OCI-LY7 (cell line): ENCODE data around the gene SYNPO2. TPM values are rescaled to one million over a fixed set of nuclear protein-coding genes. Genes with fewer than 3 reads are reported as not detected.

ENCODE experiments used
- BruUV-seq: library from RNA; stranded (reverse); fragments of 400-500 nt; replicated peaks from 2 replicates; lab custom pipeline; 2021; lab: Mats Ljungman, UMichigan
- CTCF ChIA-PET: fragments of 300-600 bp; sonication (Branson Sonifier 250); formaldehyde crosslinking; loops from one replicate; lab custom pipeline; 2022; ENCODE audit warnings: antibody characterized with exemption; ENCODE audit not compliant: unreplicated experiment; lab: Charles Lee
- POLR2A ChIA-PET: fragments of 300-600 bp; sonication (Branson Sonifier 250); formaldehyde crosslinking; loops from one replicate; lab custom pipeline; 2022; ENCODE audit warnings: antibody characterized with exemption; lab: Charles Lee
- DNase-seq: peaks from one replicate; pipeline ENCODE4 v3.0.0-alpha.2; 2015; ENCODE audit warnings: low spot score
- H2AFZ ChIP-seq: fragments of 200-600 bp; sonication (generic), shearing (Covaris generic); 2 replicates; pipeline ENCODE4 v1.6.1; 2014; ENCODE audit warnings: mild to moderate bottlenecking, antibody characterized with exemption, low read length, moderate library complexity
- H3K27ac ChIP-seq: fragments of 200-600 bp; sonication (generic); 2 replicates; pipeline ENCODE4 v1.5.1; 2014; ENCODE audit warnings: mixed run types, low read depth, mild to moderate bottlenecking, moderate library complexity, low read length, inconsistent platforms; ENCODE audit not compliant: poor library complexity, severe bottlenecking
- H3K36me3 ChIP-seq: fragments of 200-600 bp; sonication (generic); 2 replicates; pipeline ENCODE4 v1.6.1; 2014; ENCODE audit warnings: mild to moderate bottlenecking, antibody characterized with exemption, low read length, moderate library complexity, mixed read lengths; ENCODE audit not compliant: insufficient read depth
- H3K4me1 ChIP-seq: fragments of 200-600 bp; sonication (generic); 2 replicates; pipeline ENCODE4 v1.5.1; 2014; ENCODE audit warnings: mild to moderate bottlenecking, low read length; ENCODE audit not compliant: insufficient read depth, poor library complexity, severe bottlenecking
- H3K4me2 ChIP-seq: fragments of 200-600 bp; sonication (generic); 2 replicates; pipeline ENCODE4 v1.6.1; 2014; ENCODE audit warnings: mild to moderate bottlenecking, low read length
- H3K4me3 ChIP-seq: fragments of 200-600 bp; sonication (generic); 2 replicates; pipeline ENCODE4 v1.5.1; 2014; ENCODE audit warnings: mild to moderate bottlenecking, low read depth, low read length; ENCODE audit not compliant: poor library complexity, severe bottlenecking
- H3K79me2 ChIP-seq: fragments of 200-600 bp; sonication (generic); 2 replicates; pipeline ENCODE4 v1.6.1; 2016; ENCODE audit warnings: low read depth, mild to moderate bottlenecking, low read length, moderate library complexity, mixed read lengths; ENCODE audit not compliant: insufficient read depth
- H3K9me2 ChIP-seq: fragments of 200-600 bp; sonication (generic); 2 replicates; pipeline ENCODE4 v1.6.1; 2016; ENCODE audit warnings: mild to moderate bottlenecking, low read length, mixed read lengths; ENCODE audit not compliant: insufficient read depth
- H3K9me3 ChIP-seq: fragments of 200-600 bp; sonication (generic); 2 replicates; pipeline ENCODE4 v1.6.1; 2014; ENCODE audit warnings: mild to moderate bottlenecking, mixed run types, low read length, mixed read lengths
- H4K20me1 ChIP-seq: fragments of 200-600 bp; sonication (generic); 2 replicates; pipeline ENCODE4 v1.6.1; 2014; ENCODE audit warnings: mild to moderate bottlenecking, antibody characterized with exemption, low read length, moderate library complexity, mixed read lengths; ENCODE audit not compliant: insufficient read depth
- CTCF ChIP-seq: fragments of 200-600 bp; sonication (generic); conservative IDR thresholded peaks from 2 replicates; pipeline ENCODE4 v1.5.1; 2014; ENCODE audit warnings: mild to moderate bottlenecking, antibody characterized with exemption, low read length, moderate library complexity, mixed read lengths
- EZH2phosphoT487 ChIP-seq: fragments of 200-600 bp; sonication (generic); IDR thresholded peaks from 2 replicates; pipeline ENCODE4 v1.6.1; 2018; ENCODE audit warnings: low read depth, borderline replicate concordance, mild to moderate bottlenecking, mixed run types, antibody characterized with exemption, low read length, moderate library complexity, mixed read lengths
- intact Hi-C: fragments of 100-400 bp; cut with micrococcal nuclease; formaldehyde crosslinking; loops from one replicate; pipeline ENCODE4 v1.10.0; 2022; ENCODE audit not compliant: unreplicated experiment
- total RNA-seq, 2 experiments: library from RNA; depleted of rRNA in 1 of 2; stranded (reverse); fragments of >200 nt in 1 of 2; shearing (Covaris generic) in 1 of 2; gene quantifications; 2 replicates each; pipeline ENCODE4 v1.2.3, GENCODE V29; 2014 to 2022

SYNPO2 gene
- total RNA-seq, 2 experiments from 2014 or later, result 0.11 to 0.19 TPM

GRCh38 chr4:118842055-118842454 is 46.6 kb upstream of the SYNPO2 start:
- no peaks in the 10 kb centered on the region for H3K36me3 ChIP-seq
- H3K4me3 ChIP-seq, result no peak overlapping the region
- H3K4me1 ChIP-seq, result peaks cover 15% of the 10 kb centered on the region
- POLR2A ChIA-PET, result no interaction called here
- intact Hi-C loops, result no loop called here
- H4K20me1 ChIP-seq, result no peaks in the 10 kb centered on the region
- no peak for DNase-seq
- no peak for TF ChIP-seq CTCF
- no peak for TF ChIP-seq EZH2phosphoT487
- H3K9me2 ChIP-seq, result no peaks in the 10 kb centered on the region
- CTCF ChIA-PET, result no interaction called here
- no peak overlapping the region for H3K27ac ChIP-seq
- H3K9me3 ChIP-seq, result no peaks in the 10 kb centered on the region
- no peak overlapping the region for H2AFZ ChIP-seq
- no peak overlapping the region for H3K4me2 ChIP-seq
- BruUV-seq, result no TSS peak
- H3K79me2 ChIP-seq, result no peaks in the 10 kb centered on the region

DNA sequence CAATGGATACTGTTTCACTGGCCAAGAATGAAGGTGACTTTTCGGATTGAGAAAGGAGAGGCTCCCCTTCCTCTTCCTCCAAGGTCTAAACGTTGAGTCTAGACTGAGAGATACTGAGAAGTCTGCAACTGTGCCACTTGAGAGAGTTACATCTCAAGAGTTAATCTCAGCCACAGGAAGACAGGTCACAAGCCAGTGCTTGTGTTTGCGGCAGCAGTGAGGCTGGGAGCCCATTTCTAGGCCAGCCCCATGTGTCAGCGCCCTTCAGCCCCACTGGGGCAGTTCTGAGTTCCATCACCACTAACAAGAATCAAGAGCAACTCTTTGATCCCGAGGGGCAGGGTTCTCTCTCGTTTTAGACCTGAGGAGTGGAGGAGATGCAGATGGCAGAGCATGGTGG is 45.4 kb upstream of the SYNPO2 start:
- Histone ChIP-seq H3K9me3 (no peaks in the 10 kb centered on the region), H3K9me2 (no peaks in the 10 kb centered on the region), H2AFZ (no peak overlapping the region), H3K36me3 (no peaks in the 10 kb centered on the region), H3K4me3 (no peak overlapping the region), H3K27ac (no peak overlapping the region), H3K4me1 (peaks cover 10% of the 10 kb centered on the region), H4K20me1 (no peaks in the 10 kb centered on the region), H3K4me2 (no peak overlapping the region), H3K79me2 (no peaks in the 10 kb centered on the region)
- no peak for DNase-seq
- BruUV-seq, result no TSS peak
- ChIA-PET POLR2A (no interaction called here), CTCF (no interaction called here)
- intact Hi-C loops, result no loop called here
- no peak for TF ChIP-seq EZH2phosphoT487
- TF ChIP-seq CTCF, result no peak

DNA sequence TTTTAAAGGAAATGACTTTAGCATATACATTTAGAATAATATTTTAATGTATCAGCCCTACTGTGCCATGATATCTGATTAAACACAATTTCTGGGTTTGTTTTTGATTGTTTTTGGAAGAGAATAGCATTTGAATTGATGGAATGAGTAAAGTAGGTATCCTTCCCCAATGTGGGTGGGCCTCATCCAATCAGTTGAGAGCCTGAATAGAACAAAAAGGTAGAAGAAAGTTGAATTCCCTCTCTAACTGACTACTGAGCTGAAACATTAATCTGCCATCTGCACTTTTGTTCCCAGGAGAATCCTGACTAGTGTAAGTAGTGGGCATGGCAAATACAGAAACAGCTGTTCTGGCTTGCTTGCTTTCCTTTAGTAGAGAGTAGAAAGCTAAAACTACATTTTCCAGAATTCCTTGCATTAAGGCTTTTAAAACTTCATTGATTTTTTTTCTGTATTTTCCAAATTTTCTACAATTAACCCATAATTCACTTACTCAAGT is 43.1 kb upstream of the SYNPO2 start:
- no peaks in the 10 kb centered on the region for H3K79me2 ChIP-seq
- no peak overlapping the region for H3K4me3 ChIP-seq
- ChIA-PET POLR2A (interaction anchor here (10.0 kb wide), 1 partner anchor 7 kb away, joined by 59 read pairs; the partner anchor contains the start of gene SEC24D), CTCF (interaction anchor here (1.1 kb wide), 1 partner anchor 9 kb away, joined by 3 read pairs; no protein-coding TSS in a partner anchor)
- H3K9me2 ChIP-seq, result no peaks in the 10 kb centered on the region
- no peaks in the 10 kb centered on the region for H4K20me1 ChIP-seq
- peaks cover 7% of the 10 kb centered on the region for H3K4me1 ChIP-seq
- no peak overlapping the region for H3K27ac ChIP-seq
- H2AFZ ChIP-seq, result no peak overlapping the region
- BruUV-seq, result no TSS peak
- H3K36me3 ChIP-seq, result no peaks in the 10 kb centered on the region
- TF ChIP-seq EZH2phosphoT487 (no peak), CTCF (no peak)
- no peak for DNase-seq
- H3K4me2 ChIP-seq, result no peak overlapping the region
- intact Hi-C loops, result no loop called here
- no peaks in the 10 kb centered on the region for H3K9me3 ChIP-seq
